Uterus (tissue), 4 donors: Measurements from ENCODE around the gene MLPH. TPM values are rescaled to one million over a fixed set of nuclear protein-coding genes. Genes with fewer than 3 reads are reported as not detected.

Experiments used
- DNase-seq, 2 donors: peaks; one replicate each; pipeline ENCODE4 v3.0.0-alpha.2; 2019 to 2020
- H3K27ac ChIP-seq, 2 donors: fragments of 200-600 bp; sonication (generic); 1 replicate in 1 of 2; 2 replicates in 1 of 2; pipeline ENCODE4 v1.5.1; 2016 to 2018
- H3K27me3 ChIP-seq, 2 donors: fragments of 200-600 bp; sonication (generic); one replicate each; pipeline ENCODE4 v1.5.1; 2018 to 2019; ENCODE audit warnings: control low read depth in 1 of 2
- H3K36me3 ChIP-seq, 2 donors: fragments of 200-600 bp; sonication (generic); one replicate each; pipeline ENCODE4 v1.5.1; 2019; ENCODE audit warnings: control low read depth in 1 of 2
- H3K4me1 ChIP-seq, 2 donors: fragments of 200-600 bp; sonication (generic); one replicate each; pipeline ENCODE4 v1.5.1; 2018 to 2019; ENCODE audit warnings: control low read depth in 1 of 2
- H3K4me3 ChIP-seq, 2 donors: fragments of 200-600 bp; sonication (generic); 1 replicate in 1 of 2; 2 replicates in 1 of 2; pipeline ENCODE4 v1.5.1; 2018 to 2019; ENCODE audit warnings: mild to moderate bottlenecking in 1 of 2
- H3K9me3 ChIP-seq, 2 donors: fragments of 200-600 bp; sonication (generic); one replicate each; pipeline ENCODE4 v1.5.1; 2019; ENCODE audit warnings: control low read depth in 1 of 2
- CTCF ChIP-seq, 4 experiments: fragments of 200-600 bp in 2 of 4; fragments of 450-650 bp in 2 of 4; sonication (generic) in 2 of 4; IDR thresholded peaks; one replicate each; pipeline ENCODE4 v1.5.1; 2016 to 2019; ENCODE audit warnings: antibody characterized with exemption in 4 of 4, mild to moderate bottlenecking in 2 of 4, moderate library complexity in 1 of 4
- POLR2A ChIP-seq, 2 donors: fragments of 450-650 bp; IDR thresholded peaks; one replicate each; pipeline ENCODE4 v1.6.1; 2016; ENCODE audit warnings: antibody characterized with exemption in 2 of 2, mild to moderate bottlenecking in 1 of 2, moderate library complexity in 1 of 2
- intact Hi-C: fragments of 100-400 bp; cut with DNase I; formaldehyde crosslinking; loops from one replicate; pipeline ENCODE4 v1.15.1; 2023; ENCODE audit warnings: low total_unique reads
- total RNA-seq, 4 donors: library from RNA; depleted of rRNA in 3 of 4; stranded (reverse); fragments of >200 nt in 3 of 4; gene quantifications; one replicate each; pipeline versions ENCODE4 v1.1.0 to v1.2.4, GENCODE V29; 2014 to 2023
- donor health status: DM: yes; HTN: yes; CAD: no.

The MLPH gene
- total RNA-seq, 4 donors from 2014 or later: 1.2 to 16.5 (median 8.9) TPM

DNA sequence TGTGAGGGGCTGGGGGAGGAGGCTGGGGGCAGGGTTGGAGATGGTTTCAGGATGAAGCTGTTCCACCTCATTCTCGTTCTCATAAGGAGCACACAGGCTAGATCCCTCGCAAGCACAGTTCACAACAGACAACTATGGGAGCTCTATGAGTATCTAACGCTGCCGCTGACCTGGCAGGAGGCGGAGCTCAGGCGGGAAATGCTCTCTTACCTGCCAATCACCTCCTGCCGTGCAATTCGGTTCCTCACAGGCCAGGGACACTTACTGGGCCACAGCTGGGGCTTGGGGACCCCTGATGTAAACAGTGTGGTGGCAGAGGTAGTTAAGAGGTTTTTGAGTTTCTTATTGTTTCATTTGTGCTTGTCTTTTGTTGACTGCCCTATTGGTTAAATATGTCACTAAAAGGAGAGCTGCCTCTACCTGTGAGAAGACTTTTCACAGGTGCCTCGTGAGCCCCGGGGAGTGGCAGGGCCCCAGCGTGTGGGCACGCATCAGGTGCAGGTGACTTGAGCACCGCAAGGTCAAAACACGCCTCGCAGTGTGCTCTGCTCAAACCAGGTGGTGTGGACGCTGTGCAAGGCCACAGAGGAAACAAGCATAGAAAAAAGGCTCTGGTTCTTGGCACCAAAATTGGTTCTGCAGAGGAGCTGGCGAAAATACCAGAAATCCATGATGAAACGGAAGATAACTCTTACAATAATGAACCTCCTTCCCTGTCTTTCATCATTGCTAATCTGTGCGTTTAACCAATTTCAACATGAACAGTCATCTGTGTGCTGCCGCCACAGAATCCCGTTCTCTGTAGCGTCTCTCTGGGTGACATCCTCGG is 10.2 kb downstream of the MLPH start:
- no peak overlapping the region for H3K4me3 ChIP-seq
- TF ChIP-seq POLR2A (IDR thresholded peaks at IDR 0.05): no peak
- no peak for TF ChIP-seq CTCF (IDR thresholded peaks at IDR 0.05)
- no peaks in the 10 kb centered on the region for H3K4me1 ChIP-seq
- H3K27me3 ChIP-seq: no peaks in the 10 kb centered on the region
- intact Hi-C loops: no loop called here
- DNase-seq: no peak
- H3K9me3 ChIP-seq: no peaks in the 10 kb centered on the region
- no peak overlapping the region for H3K27ac ChIP-seq
- H3K36me3 ChIP-seq: no peaks in the 10 kb centered on the region

DNA sequence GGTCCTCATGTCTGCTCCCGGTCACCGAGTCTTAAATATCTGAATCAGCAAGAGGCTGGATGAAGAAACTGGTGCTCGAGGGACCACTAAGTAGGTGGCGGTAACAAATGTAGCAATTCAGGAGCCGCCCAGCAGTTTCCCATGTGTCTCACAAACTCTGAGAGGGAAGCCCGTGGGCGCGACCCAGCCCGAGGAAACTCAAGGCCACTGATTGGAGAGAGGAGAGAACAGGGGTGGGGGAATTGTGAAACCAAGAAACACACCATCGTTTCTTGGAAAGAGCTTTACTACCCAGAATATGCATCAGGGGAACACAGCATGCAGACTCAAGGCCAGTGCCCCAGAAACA is 10.8 kb downstream of the MLPH start:
- H3K4me3 ChIP-seq: no peak overlapping the region
- peak in 1 of 2 donors; percentile 37 for DNase-seq

GRCh38 chr2:237498341-237498740 is 11.3 kb downstream of the MLPH start:
- DNase-seq: no peak
- no peaks in the 10 kb centered on the region for H3K36me3 ChIP-seq
- no peaks in the 10 kb centered on the region for H3K4me1 ChIP-seq
- no peaks in the 10 kb centered on the region for H3K9me3 ChIP-seq
- H3K4me3 ChIP-seq: no peak overlapping the region
- H3K27me3 ChIP-seq: no peaks in the 10 kb centered on the region
- TF ChIP-seq POLR2A (IDR thresholded peaks at IDR 0.05): no peak
- TF ChIP-seq CTCF (IDR thresholded peaks at IDR 0.05): no peak
- no peak overlapping the region for H3K27ac ChIP-seq
- intact Hi-C loops: no loop called here

More for the DNA sequence above, 10.8 kb downstream of the MLPH start:
- no peaks in the 10 kb centered on the region for H3K27me3 ChIP-seq
- no peaks in the 10 kb centered on the region for H3K4me1 ChIP-seq
- no peak overlapping the region for H3K27ac ChIP-seq
- intact Hi-C loops: no loop called here
- H3K36me3 ChIP-seq: no peaks in the 10 kb centered on the region
- H3K9me3 ChIP-seq: no peaks in the 10 kb centered on the region
- no peak for TF ChIP-seq POLR2A (IDR thresholded peaks at IDR 0.05)
- TF ChIP-seq CTCF (IDR thresholded peaks at IDR 0.05): no peak

GRCh38 chr2:237500681-237501424 is 13.8 kb downstream of the MLPH start:
- Histone ChIP-seq H3K36me3 (no peaks in the 10 kb centered on the region), H3K4me3 (no peak overlapping the region), H3K27me3 (no peaks in the 10 kb centered on the region), H3K9me3 (no peaks in the 10 kb centered on the region), H3K27ac (peak overlapping the region in 1 of 2 donors; percentile 20), H3K4me1 (no peaks in the 10 kb centered on the region)
- peak in 1 of 2 donors; percentile 41 for DNase-seq
- TF ChIP-seq CTCF (IDR thresholded peaks at IDR 0.05) (no peak), POLR2A (IDR thresholded peaks at IDR 0.05) (no peak)
- intact Hi-C loops: no loop called here

- Histone ChIP-seq H3K27me3 (no peaks in the 10 kb centered on the region), H3K27ac (peak overlapping the region in 1 of 2 donors; percentile 51), H3K4me1 (no peaks in the 10 kb centered on the region), H3K36me3 (no peaks in the 10 kb centered on the region), H3K4me3 (no peak overlapping the region), H3K9me3 (no peaks in the 10 kb centered on the region)
- intact Hi-C loops: no loop called here
- DNase-seq: no peak
- TF ChIP-seq CTCF (IDR thresholded peaks at IDR 0.05) (no peak), POLR2A (IDR thresholded peaks at IDR 0.05) (no peak)
These were observed 15.0 kb downstream of the MLPH start for GRCh38 chr2:237501892-237502513.
